Suprapubic skin (tissue), 4 donors: ENCODE results near the gene TMEM95. TPM values are rescaled to one million over a fixed set of nuclear protein-coding genes. Genes with fewer than 3 reads are reported as not detected.
"Not testable (repeated sequence)": the region's sequence is repeated elsewhere in the genome, so short reads cannot be mapped to it uniquely, and the experiment has no call there.

ENCODE experiments used
- DNase-seq, 2 donors: peaks; one replicate each; pipeline ENCODE4 v3.0.0-alpha.2; 2019; ENCODE audit warnings: low spot score in 2 of 2
- H3K27ac ChIP-seq: fragments of 200-600 bp; sonication (generic); one replicate; pipeline ENCODE4 v1.5.1; 2019
- H3K27me3 ChIP-seq: fragments of 200-600 bp; sonication (generic); one replicate; pipeline ENCODE4 v1.5.1; 2019
- H3K36me3 ChIP-seq: fragments of 200-600 bp; sonication (generic); one replicate; pipeline ENCODE4 v1.5.1; 2019
- H3K4me1 ChIP-seq: fragments of 200-600 bp; sonication (generic); one replicate; pipeline ENCODE4 v1.5.1; 2019
- H3K4me3 ChIP-seq: fragments of 200-600 bp; sonication (generic); one replicate; pipeline ENCODE4 v1.5.1; 2019; ENCODE audit warnings: mild to moderate bottlenecking
- H3K9me3 ChIP-seq: fragments of 200-600 bp; sonication (generic); one replicate; pipeline ENCODE4 v1.5.1; 2019
- CTCF ChIP-seq, 2 donors: fragments of 200-600 bp in 1 of 2; fragments of 450-650 bp in 1 of 2; sonication (generic) in 1 of 2; IDR thresholded peaks; one replicate each; pipeline ENCODE4 v1.5.1; 2016 to 2019; ENCODE audit warnings: antibody characterized with exemption in 2 of 2, mild to moderate bottlenecking in 1 of 2, moderate library complexity in 1 of 2
- EP300 ChIP-seq: sonication (generic); formaldehyde crosslinking; IDR thresholded peaks from one replicate; pipeline ENCODE4 v1.6.1; 2017; ENCODE audit warnings: antibody characterized with exemption
- POLR2A ChIP-seq, 2 donors: fragments of 450-650 bp; IDR thresholded peaks; one replicate each; pipeline ENCODE4 v1.6.1; 2017; ENCODE audit warnings: antibody characterized with exemption in 2 of 2, mild to moderate bottlenecking in 2 of 2, moderate library complexity in 2 of 2
- POLR2AphosphoS5 ChIP-seq, 3 donors: sonication (generic); formaldehyde crosslinking; IDR thresholded peaks; one replicate each; pipeline ENCODE4 v1.6.1; 2017; ENCODE audit warnings: antibody characterized with exemption in 3 of 3
- WGBS: methylation state at CpG from one replicate; pipeline ENCODE4 v1.1.5; 2018; 5-methylcytosine and 5-hydroxymethylcytosine counted together
- total RNA-seq, 4 donors: library from RNA; depleted of rRNA; stranded (reverse); fragments of >200 nt; gene quantifications; one replicate each; pipeline ENCODE4 v1.1.0, GENCODE V29; 2016

The TMEM95 gene
- total RNA-seq, 4 donors from 2014 or later: 0.44 TPM; not detected in 3

DNA sequence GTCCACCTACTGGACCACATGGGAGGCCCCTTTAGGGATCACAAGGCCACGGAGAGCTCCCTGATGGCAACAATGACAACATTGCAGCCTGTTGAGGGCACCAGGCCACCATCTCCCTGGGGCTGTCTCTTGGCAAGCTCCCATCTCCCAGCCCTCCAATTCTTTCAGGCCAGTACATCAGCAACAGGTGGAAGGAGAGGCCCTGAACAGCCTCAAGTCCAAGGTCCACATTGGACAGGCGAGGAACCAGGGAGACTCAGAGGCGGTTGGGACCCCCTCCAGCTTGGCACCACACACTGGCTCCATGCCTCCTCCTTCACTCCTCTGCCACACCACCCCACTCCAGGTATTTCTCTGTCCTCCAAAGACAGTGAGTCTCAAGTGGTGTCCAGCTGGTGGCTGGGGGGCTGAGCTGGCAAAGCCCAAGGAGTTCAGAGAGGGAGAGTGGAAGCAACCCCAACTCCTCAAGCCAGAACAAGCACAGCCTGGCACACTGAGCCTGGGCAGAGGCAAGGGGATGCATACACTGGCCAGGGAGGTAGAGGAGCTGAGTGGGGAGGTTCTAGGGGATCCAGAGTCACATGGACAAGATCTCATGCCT, 19.9 kb upstream of the TMEM95 start:
- TF ChIP-seq EP300 (no peak), POLR2A (IDR thresholded peaks at IDR 0.05) (no peak), CTCF (IDR thresholded peaks at IDR 0.05) (no peak), POLR2AphosphoS5 (IDR thresholded peaks at IDR 0.05) (no peak)

GRCh38 chr17:7335765-7336164, 19.2 kb upstream of the TMEM95 start:
- not testable (repeated sequence) for H3K36me3 ChIP-seq, H3K4me1 ChIP-seq, H3K27ac ChIP-seq, H3K4me3 ChIP-seq, DNase-seq, H3K27me3 ChIP-seq, H3K9me3 ChIP-seq
- 81% methylated on average over 13 of the region's 13 CpGs for WGBS

More for the DNA sequence above, 19.9 kb upstream of the TMEM95 start:
- no peaks in the 10 kb centered on the region for H3K9me3 ChIP-seq
- 66% methylated on average over 3 of the region's 3 CpGs for WGBS
- no peak overlapping the region for H3K27ac ChIP-seq
- H3K4me1 ChIP-seq: peaks cover 12% of the 10 kb centered on the region
- H3K36me3 ChIP-seq: no peaks in the 10 kb centered on the region
- no peak for DNase-seq
- H3K4me3 ChIP-seq: no peak overlapping the region
- H3K27me3 ChIP-seq: peaks cover 8% of the 10 kb centered on the region

DNA sequence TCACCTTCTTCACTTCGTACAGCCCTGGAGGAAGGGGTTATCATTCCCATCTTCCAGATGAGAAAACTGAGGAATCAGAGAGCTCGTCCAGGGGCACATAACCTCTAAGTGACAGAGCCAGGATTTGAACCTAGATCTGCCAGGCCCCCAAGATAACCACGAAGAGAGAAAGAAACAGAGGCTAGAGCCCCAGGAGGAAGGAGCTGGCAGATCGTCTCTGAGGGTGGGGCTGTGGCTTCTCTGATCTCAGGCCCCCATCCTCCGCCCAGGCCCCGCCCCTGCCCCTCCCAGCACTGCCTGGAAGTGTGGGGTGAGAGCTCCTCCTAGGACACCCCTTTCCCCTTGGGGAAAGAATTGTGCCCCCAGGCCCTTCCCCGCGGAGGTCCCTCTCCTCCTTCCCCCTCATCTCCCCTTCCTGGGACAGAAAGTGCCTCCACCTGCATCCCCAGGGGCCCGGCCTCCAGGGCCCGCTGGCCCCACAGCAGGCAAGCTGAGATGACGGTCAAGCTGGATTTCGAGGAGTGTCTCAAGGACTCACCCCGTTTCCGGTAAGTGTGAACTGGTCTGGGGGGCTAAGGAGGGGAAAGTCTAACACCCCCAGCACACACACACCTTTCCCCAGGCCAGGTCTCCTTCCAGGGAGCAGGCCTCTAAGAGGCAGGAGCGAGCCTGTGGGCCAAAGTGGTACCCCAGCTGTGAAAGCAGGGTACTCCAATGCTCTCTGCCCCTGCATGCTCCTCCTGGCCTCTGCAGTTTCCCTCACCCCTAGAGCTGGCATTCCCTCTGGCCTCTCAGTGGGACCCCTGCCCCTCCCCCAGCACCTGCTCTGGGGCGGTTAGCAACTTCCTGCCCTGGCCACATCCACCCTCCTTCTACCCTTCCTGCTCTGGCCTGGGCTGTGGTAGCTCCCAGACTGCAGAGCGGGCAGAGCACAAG, 18.4 kb upstream of the TMEM95 start, which contains the start of gene ACAP1:
TSS of gene ACAP1 (plus strand) at position 290 of the 936 bp plus-strand sequence. CDS start at position 496, 206 bp downstream.
- 49% methylated on average over 14 of the region's 17 CpGs for WGBS
- Histone ChIP-seq H3K4me1 (peaks cover 7% of the 10 kb centered on the region), H3K4me3 (peak within 1 kb of the TSS; percentile 29), H3K36me3 (no peaks in the 10 kb centered on the region), H3K27me3 (peaks cover 8% of the 10 kb centered on the region), H3K9me3 (no peaks in the 10 kb centered on the region), H3K27ac (no peak within 1 kb of the TSS)
- peak in 1 of 2 donors; percentile 76 for DNase-seq
- TF ChIP-seq POLR2A (IDR thresholded peaks at IDR 0.05) (no peak), POLR2AphosphoS5 (IDR thresholded peaks at IDR 0.05) (no peak), CTCF (IDR thresholded peaks at IDR 0.05) (no peak), EP300 (no peak)

GRCh38 chr17:7337600-7337999, 17.4 kb upstream of the TMEM95 start:
- H3K36me3 ChIP-seq, H3K27me3 ChIP-seq, H3K27ac ChIP-seq, DNase-seq, H3K9me3 ChIP-seq, H3K4me1 ChIP-seq: not testable (repeated sequence)
- H3K4me3 ChIP-seq: peak overlapping the region; percentile 29
- WGBS: 76% methylated on average over 7 of the region's 7 CpGs

DNA sequence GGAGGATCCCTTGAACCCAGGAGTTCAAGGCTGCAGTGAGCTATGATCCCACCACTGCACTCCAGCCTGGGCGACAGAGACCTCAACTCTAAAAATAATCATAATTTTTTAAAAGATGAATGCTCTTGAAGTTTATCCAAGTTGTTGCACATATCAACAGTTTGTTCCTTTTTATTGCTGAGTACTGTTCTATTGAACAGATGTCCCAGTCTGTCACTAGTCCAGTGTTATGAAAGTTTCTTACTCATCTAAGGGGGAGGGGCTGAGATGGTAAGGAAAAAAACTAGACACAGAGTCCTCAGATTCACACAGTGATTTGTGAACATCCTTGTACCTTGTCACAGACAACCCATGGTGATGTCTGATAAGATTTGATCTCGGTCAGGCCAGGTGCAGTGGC, 14.8 kb upstream of the TMEM95 start:
- Histone ChIP-seq H3K9me3 (no peaks in the 10 kb centered on the region), H3K4me3 (no peak overlapping the region), H3K27me3 (peaks cover 17% of the 10 kb centered on the region), H3K27ac (no peak overlapping the region), H3K36me3 (no peaks in the 10 kb centered on the region), H3K4me1 (peaks cover 7% of the 10 kb centered on the region)
- DNase-seq: no peak
- TF ChIP-seq POLR2A (IDR thresholded peaks at IDR 0.05) (no peak), EP300 (no peak), POLR2AphosphoS5 (IDR thresholded peaks at IDR 0.05) (no peak), CTCF (IDR thresholded peaks at IDR 0.05) (no peak)
- WGBS: 82% methylated on average over 2 of the region's 2 CpGs

DNA sequence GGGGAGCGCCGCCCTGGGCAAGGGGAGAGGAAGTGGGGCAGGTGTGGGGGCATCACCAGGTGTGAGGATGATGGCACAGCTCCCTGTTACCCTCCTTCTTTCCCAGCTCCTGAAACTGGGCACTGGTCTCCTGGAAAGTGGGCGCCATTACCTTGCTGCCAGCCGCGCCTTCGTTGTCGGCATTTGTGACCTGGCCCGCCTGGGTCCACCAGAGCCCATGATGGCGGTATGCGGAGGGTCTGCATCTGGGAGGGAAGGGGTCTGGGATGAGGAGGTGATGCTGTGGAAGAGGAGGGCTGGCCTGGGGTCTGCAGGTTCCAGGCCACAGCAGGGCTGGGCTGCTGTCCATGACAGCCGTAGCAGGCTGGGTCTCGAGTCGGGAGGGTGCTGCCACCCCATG, 13.1 kb upstream of the TMEM95 start:
- Histone ChIP-seq H3K36me3 (no peaks in the 10 kb centered on the region), H3K4me3 (no peak overlapping the region), H3K9me3 (no peaks in the 10 kb centered on the region), H3K4me1 (peaks cover 7% of the 10 kb centered on the region), H3K27me3 (peaks cover 10% of the 10 kb centered on the region), H3K27ac (no peak overlapping the region)
- 87% methylated on average over 12 of the region's 13 CpGs for WGBS
- DNase-seq: no peak
- TF ChIP-seq POLR2A (IDR thresholded peaks at IDR 0.05) (no peak), POLR2AphosphoS5 (IDR thresholded peaks at IDR 0.05) (no peak), CTCF (IDR thresholded peaks at IDR 0.05) (no peak), EP300 (no peak)
